H9 (cell line): ENCODE data around the gene SNX7. TPM values are rescaled to one million over a fixed set of nuclear protein-coding genes. Genes with fewer than 3 reads are reported as not detected.

Source experiments
- DNase-seq: peaks from one replicate; pipeline ENCODE4 v3.0.0-alpha.2; 2017
- H2AFZ ChIP-seq: one replicate; pipeline ENCODE4 v1.6.1; 2013; ENCODE audit warnings: mild to moderate bottlenecking, low read length, control low read depth, moderate library complexity
- H2AK5ac ChIP-seq: 2 replicates; pipeline ENCODE4 v1.6.1; 2013; ENCODE audit warnings: low read length, control low read depth, mixed read lengths; ENCODE audit not compliant: insufficient read length
- H2BK120ac ChIP-seq: one replicate; pipeline ENCODE4 v1.6.1; 2013; ENCODE audit warnings: low read depth, mild to moderate bottlenecking, low read length, control low read depth, inconsistent platforms; ENCODE audit not compliant: poor library complexity, severe bottlenecking
- H2BK12ac ChIP-seq: 2 replicates; pipeline ENCODE4 v1.6.1; 2013; ENCODE audit warnings: low read length, control low read depth, mixed read lengths, low read depth; ENCODE audit not compliant: insufficient read length
- H2BK15ac ChIP-seq: 2 replicates; pipeline ENCODE4 v1.6.1; 2013; ENCODE audit warnings: low read depth, low read length, control low read depth
- H2BK20ac ChIP-seq: one replicate; pipeline ENCODE4 v1.6.1; 2013; ENCODE audit warnings: low read depth, mild to moderate bottlenecking, low read length, control low read depth, inconsistent platforms; ENCODE audit not compliant: poor library complexity, severe bottlenecking
- H2BK5ac ChIP-seq: 2 replicates; pipeline ENCODE4 v1.6.1; 2013; ENCODE audit warnings: low read length, control low read depth, mixed read lengths; ENCODE audit not compliant: insufficient read length
- H3K14ac ChIP-seq: 2 replicates; pipeline ENCODE4 v1.6.1; 2013; ENCODE audit warnings: low read length, control low read depth; ENCODE audit not compliant: insufficient read depth
- H3K18ac ChIP-seq: 2 replicates; pipeline ENCODE4 v1.6.1; 2013; ENCODE audit warnings: low read depth, mild to moderate bottlenecking, mixed read lengths, low read length, control low read depth; ENCODE audit not compliant: insufficient read length
- H3K23ac ChIP-seq: 2 replicates; pipeline ENCODE4 v1.6.1; 2013; ENCODE audit warnings: low read length, control low read depth, mixed read lengths, low read depth; ENCODE audit not compliant: insufficient read length
- H3K23me2 ChIP-seq: 2 replicates; pipeline ENCODE4 v1.6.1; 2013; ENCODE audit warnings: low read depth, mild to moderate bottlenecking, mixed read lengths, low read length, control low read depth; ENCODE audit not compliant: insufficient read length, poor library complexity, severe bottlenecking
- H3K27ac ChIP-seq: 2 replicates; pipeline ENCODE4 v1.5.1; 2013; ENCODE audit warnings: low read length, control low read depth, mixed read lengths, low read depth; ENCODE audit not compliant: insufficient read length
- H3K27me3 ChIP-seq: 2 replicates; pipeline ENCODE4 v1.6.1; 2013; ENCODE audit warnings: low read length, control low read depth, inconsistent platforms; ENCODE audit not compliant: insufficient read depth
- H3K4ac ChIP-seq: 2 replicates; pipeline ENCODE4 v1.6.1; 2013; ENCODE audit warnings: low read depth, mild to moderate bottlenecking, control low read depth, inconsistent platforms, low read length, moderate library complexity
- H3K4me1 ChIP-seq: 2 replicates; pipeline ENCODE4 v1.6.1; 2013; ENCODE audit warnings: low read length, control low read depth, inconsistent platforms; ENCODE audit not compliant: insufficient read depth
- H3K4me2 ChIP-seq: 2 replicates; pipeline ENCODE4 v1.6.1; 2013; ENCODE audit warnings: low read length, control low read depth, mixed read lengths; ENCODE audit not compliant: insufficient read length, insufficient read depth
- H3K56ac ChIP-seq: 2 replicates; pipeline ENCODE4 v1.6.1; 2013; ENCODE audit warnings: low read depth, mild to moderate bottlenecking, mixed read lengths, low read length, control low read depth; ENCODE audit not compliant: insufficient read length
- H3K79me1 ChIP-seq: 2 replicates; pipeline ENCODE4 v1.6.1; 2013; ENCODE audit warnings: low read depth, mild to moderate bottlenecking, moderate library complexity, low read length, control low read depth, inconsistent platforms; ENCODE audit not compliant: insufficient read depth, poor library complexity, severe bottlenecking
- H3K79me2 ChIP-seq: 2 replicates; pipeline ENCODE4 v1.6.1; 2013; ENCODE audit warnings: low read length, control low read depth, inconsistent platforms; ENCODE audit not compliant: insufficient read depth
- H3K9ac ChIP-seq: 2 replicates; pipeline ENCODE4 v1.6.1; 2013; ENCODE audit warnings: low read length, control low read depth, mixed read lengths; ENCODE audit not compliant: insufficient read length; ENCODE audit errors: extremely low read depth
- H3K9me3 ChIP-seq: one replicate; pipeline ENCODE4 v1.6.1; 2013; ENCODE audit warnings: low read depth, low read length, inconsistent platforms; ENCODE audit not compliant: control insufficient read depth
- H3T11ph ChIP-seq: one replicate; pipeline ENCODE4 v1.6.1; 2013; ENCODE audit warnings: mild to moderate bottlenecking, low read length, control low read depth, inconsistent platforms
- H4K20me1 ChIP-seq: one replicate; pipeline ENCODE4 v1.6.1; 2013; ENCODE audit not compliant: control insufficient read depth, insufficient read length, insufficient read depth
- H4K5ac ChIP-seq: 2 replicates; pipeline ENCODE4 v1.6.1; 2013; ENCODE audit warnings: low read depth, mild to moderate bottlenecking, mixed read lengths, low read length, control low read depth; ENCODE audit not compliant: insufficient read length
- H4K8ac ChIP-seq: replicated peaks from 2 replicates; pipeline ENCODE4 v1.6.1; 2013; ENCODE audit warnings: low read length, control low read depth, mixed read lengths, low read depth; ENCODE audit not compliant: insufficient read length
- H4K91ac ChIP-seq: 2 replicates; pipeline ENCODE4 v1.6.1; 2013; ENCODE audit warnings: low read depth, mild to moderate bottlenecking, moderate library complexity, mixed read lengths, low read length, control low read depth; ENCODE audit not compliant: insufficient read length
- H3K27ac Mint-ChIP-seq, 3 experiments: 2 replicates in 2 of 3; 3 replicates in 1 of 3; pipeline ENCODE4 v1.8.0; 2020 to 2021; ENCODE audit warnings: mixed read lengths in 3 of 3, mild to moderate bottlenecking in 1 of 3, moderate library complexity in 1 of 3
- H3K27me3 Mint-ChIP-seq: 2 replicates; pipeline ENCODE4 v1.8.0; 2021; ENCODE audit warnings: low read depth, mild to moderate bottlenecking, moderate library complexity, mixed read lengths
- H3K36me3 Mint-ChIP-seq, 3 experiments: 2 replicates in 2 of 3; 3 replicates in 1 of 3; pipeline ENCODE4 v1.8.0; 2020 to 2021; ENCODE audit warnings: low read depth in 3 of 3, mixed read lengths in 3 of 3; ENCODE audit not compliant: insufficient read depth in 1 of 3
- H3K4me1 Mint-ChIP-seq, 2 experiments: 2 replicates each; pipeline ENCODE4 v1.8.0; 2020; ENCODE audit warnings: mixed read lengths in 2 of 2
- H3K4me3 Mint-ChIP-seq, 2 experiments: 2 replicates in 1 of 2; 3 replicates in 1 of 2; pipeline ENCODE4 v1.8.0; 2020 to 2021; ENCODE audit warnings: mild to moderate bottlenecking in 2 of 2, mixed read lengths in 2 of 2, moderate library complexity in 1 of 2
- H3K9me3 Mint-ChIP-seq, 2 experiments: 2 replicates in 1 of 2; 3 replicates in 1 of 2; pipeline ENCODE4 v1.8.0; 2020; ENCODE audit warnings: mild to moderate bottlenecking in 2 of 2, mixed read lengths in 2 of 2, moderate library complexity in 1 of 2
- CTCF ChIP-seq: fragments of 200-600 bp; sonication (generic); conservative IDR thresholded peaks from 3 replicates; pipeline ENCODE4 v1.8.0; 2021; ENCODE audit warnings: antibody characterized with exemption, mild to moderate bottlenecking
- WGBS: extraction: QIAGEN DNeasy Blood & Tissue Kit; methylation state at CpG from one replicate; pipeline ENCODE4 v1.1.7; 2013; ENCODE audit warnings: missing lambda C conversion rate, low lambda C conversion rate, mixed read lengths; ENCODE audit not compliant: insufficient read length; ENCODE audit errors: extremely low coverage; 5-methylcytosine and 5-hydroxymethylcytosine counted together
- total RNA-seq: library from RNA; stranded (reverse); gene quantifications from 2 replicates; pipeline ENCODE4 v1.2.1, GENCODE V29; 2021

SNX7 gene
- total RNA-seq, 1 experiment from 2014 or later: 24.7 TPM

GRCh38 chr1:98754176-98754575 lies 92.7 kb downstream of the SNX7 start:
- H4K8ac ChIP-seq: no peak overlapping the region
- H3T11ph ChIP-seq: no peak overlapping the region
- no peaks in the 10 kb centered on the region for H3K9me3 Mint-ChIP-seq
- no peaks in the 10 kb centered on the region for H3K27me3 ChIP-seq
- H3K79me2 ChIP-seq: no peaks in the 10 kb centered on the region
- H3K27ac Mint-ChIP-seq: no peak overlapping the region
- no peak overlapping the region for H2AK5ac ChIP-seq
- H2BK20ac ChIP-seq: no peak overlapping the region
- H4K20me1 ChIP-seq: no peaks in the 10 kb centered on the region
- no peak overlapping the region for H2AFZ ChIP-seq
- H4K91ac ChIP-seq: no peak overlapping the region
- DNase-seq: no peak
- H3K36me3 Mint-ChIP-seq: no peaks in the 10 kb centered on the region
- H3K27me3 Mint-ChIP-seq: no peaks in the 10 kb centered on the region
- H3K4me3 Mint-ChIP-seq: no peak overlapping the region
- no peaks in the 10 kb centered on the region for H3K4me1 ChIP-seq
- H3K4me2 ChIP-seq: no peak overlapping the region
- WGBS: no CpG with 5 or more reads among the region's 1 CpG
- H3K27ac ChIP-seq: no peak overlapping the region
- H2BK5ac ChIP-seq: no peak overlapping the region
- H3K9ac ChIP-seq: no peak overlapping the region
- no peak overlapping the region for H3K4ac ChIP-seq
- no peak overlapping the region for H4K5ac ChIP-seq
- no peaks in the 10 kb centered on the region for H3K4me1 Mint-ChIP-seq
- H3K23ac ChIP-seq: no peak overlapping the region
- no peak for TF ChIP-seq CTCF
- H2BK12ac ChIP-seq: no peak overlapping the region
- no peak overlapping the region for H3K56ac ChIP-seq
- H3K18ac ChIP-seq: no peak overlapping the region
- H3K79me1 ChIP-seq: no peaks in the 10 kb centered on the region
- H2BK120ac ChIP-seq: no peak overlapping the region
- no peak overlapping the region for H2BK15ac ChIP-seq
- H3K23me2 ChIP-seq: no peaks in the 10 kb centered on the region
- no peaks in the 10 kb centered on the region for H3K9me3 ChIP-seq
- no peak overlapping the region for H3K14ac ChIP-seq
